ENCODE measurements around the gene AGER.
"Not testable (repeated sequence)": the region's sequence is repeated elsewhere in the genome, so short reads cannot be mapped to it uniquely, and the experiment has no call there.

Gene AGER

DNA sequence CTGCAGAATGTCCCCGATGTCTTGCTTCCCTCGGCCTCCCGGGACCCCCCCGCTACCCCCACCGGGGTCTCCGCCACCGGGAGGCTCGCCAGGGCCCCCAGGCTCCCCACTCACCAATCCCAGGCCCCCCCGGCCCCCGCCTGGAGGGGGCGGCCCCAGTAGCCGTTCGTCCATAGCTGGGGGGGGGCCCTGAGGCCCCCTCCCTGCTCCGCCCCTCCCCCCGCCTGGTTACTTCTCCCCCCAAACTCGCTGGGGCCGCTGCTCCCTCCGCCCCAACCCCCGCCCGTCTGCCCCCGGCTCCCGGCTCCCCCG is 5.6 kb upstream of the AGER start:
- H3K27ac ChIP-seq (ENCODE audit: poor library complexity, severe bottlenecking) = peak overlapping the region; percentile 81

GRCh38 chr6:32189069-32189741 is 5.2 kb upstream of the AGER start:
- Histone ChIP-seq H3K4me1 (ENCODE audit: insufficient read depth, poor library complexity, severe bottlenecking) (peaks cover 9% of the 10 kb centered on the region), H3K27ac (ENCODE audit: poor library complexity, severe bottlenecking) (peak overlapping the region; percentile 81), H3K9me3 (ENCODE audit: severe bottlenecking) (no peaks in the 10 kb centered on the region), H3K27me3 (ENCODE audit: insufficient read depth, poor library complexity, severe bottlenecking) (no peaks in the 10 kb centered on the region), H3K36me3 (ENCODE audit: low read depth) (peaks cover 21% of the 10 kb centered on the region), H3K4me3 (ENCODE audit: severe bottlenecking) (peak overlapping the region; percentile 70)
- no peak for ATAC-seq (ENCODE audit: low read depth)
- no peak for DNase-seq (ENCODE audit: low spot score)
- TF ChIP-seq, protein P1, sequence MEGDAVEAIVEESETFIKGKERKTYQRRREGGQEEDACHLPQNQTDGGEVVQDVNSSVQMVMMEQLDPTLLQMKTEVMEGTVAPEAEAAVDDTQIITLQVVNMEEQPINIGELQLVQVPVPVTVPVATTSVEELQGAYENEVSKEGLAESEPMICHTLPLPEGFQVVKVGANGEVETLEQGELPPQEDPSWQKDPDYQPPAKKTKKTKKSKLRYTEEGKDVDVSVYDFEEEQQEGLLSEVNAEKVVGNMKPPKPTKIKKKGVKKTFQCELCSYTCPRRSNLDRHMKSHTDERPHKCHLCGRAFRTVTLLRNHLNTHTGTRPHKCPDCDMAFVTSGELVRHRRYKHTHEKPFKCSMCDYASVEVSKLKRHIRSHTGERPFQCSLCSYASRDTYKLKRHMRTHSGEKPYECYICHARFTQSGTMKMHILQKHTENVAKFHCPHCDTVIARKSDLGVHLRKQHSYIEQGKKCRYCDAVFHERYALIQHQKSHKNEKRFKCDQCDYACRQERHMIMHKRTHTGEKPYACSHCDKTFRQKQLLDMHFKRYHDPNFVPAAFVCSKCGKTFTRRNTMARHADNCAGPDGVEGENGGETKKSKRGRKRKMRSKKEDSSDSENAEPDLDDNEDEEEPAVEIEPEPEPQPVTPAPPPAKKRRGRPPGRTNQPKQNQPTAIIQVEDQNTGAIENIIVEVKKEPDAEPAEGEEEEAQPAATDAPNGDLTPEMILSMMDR (IDR thresholded peaks at IDR 0.05; ENCODE audit: poor library complexity, severe bottlenecking) = no peak

More for the DNA sequence above, 5.6 kb upstream of the AGER start:
- Histone ChIP-seq H3K4me3 (ENCODE audit: severe bottlenecking) (peak overlapping the region; percentile 70), H3K4me1 (ENCODE audit: insufficient read depth, poor library complexity, severe bottlenecking) (peaks cover 10% of the 10 kb centered on the region), H3K27me3 (ENCODE audit: insufficient read depth, poor library complexity, severe bottlenecking) (no peaks in the 10 kb centered on the region), H3K36me3 (ENCODE audit: low read depth) (peaks cover 18% of the 10 kb centered on the region), H3K9me3 (ENCODE audit: severe bottlenecking) (no peaks in the 10 kb centered on the region)
- ATAC-seq (ENCODE audit: low read depth) = no peak
- TF ChIP-seq, protein P1 (IDR thresholded peaks at IDR 0.05; ENCODE audit: poor library complexity, severe bottlenecking) = no peak
- no peak for DNase-seq (ENCODE audit: low spot score)

- ATAC-seq (ENCODE audit: low read depth) = no peak
- H3K36me3 ChIP-seq (ENCODE audit: low read depth) = peaks cover 28% of the 10 kb centered on the region
- H3K27me3 ChIP-seq (ENCODE audit: insufficient read depth, poor library complexity, severe bottlenecking) = no peaks in the 10 kb centered on the region
- no peak for DNase-seq (ENCODE audit: low spot score)
- peak overlapping the region; percentile 81 for H3K27ac ChIP-seq (ENCODE audit: poor library complexity, severe bottlenecking)
- peaks cover 9% of the 10 kb centered on the region for H3K4me1 ChIP-seq (ENCODE audit: insufficient read depth, poor library complexity, severe bottlenecking)
- TF ChIP-seq, protein P1 (IDR thresholded peaks at IDR 0.05; ENCODE audit: poor library complexity, severe bottlenecking) = no peak
- H3K4me3 ChIP-seq (ENCODE audit: severe bottlenecking) = peak overlapping the region; percentile 70
- H3K9me3 ChIP-seq (ENCODE audit: severe bottlenecking) = no peaks in the 10 kb centered on the region
Measured at GRCh38 chr6:32188381-32189068, 4.5 kb upstream of the AGER start.

DNA sequence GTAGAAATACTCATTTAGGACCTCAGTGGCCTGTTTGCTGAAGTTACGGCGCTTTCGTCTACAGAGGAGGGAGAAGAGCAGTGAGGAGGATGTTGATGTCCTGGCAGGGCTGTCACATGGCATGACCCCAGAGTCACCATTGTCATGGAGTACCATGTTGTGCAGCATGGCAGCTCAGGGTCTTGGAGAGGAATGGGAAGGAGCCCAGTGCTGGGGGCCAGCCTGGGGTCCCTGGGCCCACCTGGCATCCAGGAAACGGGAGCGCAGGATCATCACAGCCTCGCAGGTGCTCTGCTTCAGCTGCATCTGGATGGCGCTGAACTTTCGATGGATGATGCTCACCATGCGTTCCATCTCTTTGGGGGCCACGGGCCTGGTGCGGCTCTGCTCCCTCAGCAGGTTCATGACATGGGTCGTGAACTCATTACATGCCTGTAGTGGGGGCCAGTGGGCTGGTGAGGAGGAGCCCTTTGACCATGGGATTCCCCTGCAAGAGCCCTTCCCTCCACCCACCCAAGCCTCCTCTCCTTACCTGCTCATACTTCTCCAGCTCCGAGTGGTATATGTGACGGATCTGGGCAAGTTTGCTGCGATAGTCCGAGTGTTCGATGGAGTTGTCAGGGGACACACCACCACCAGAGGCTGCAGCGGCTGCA is 3.8 kb upstream of the AGER start:
- not testable (repeated sequence) for ATAC-seq (ENCODE audit: low read depth); H3K4me3 ChIP-seq (ENCODE audit: severe bottlenecking); DNase-seq (ENCODE audit: low spot score); H3K27me3 ChIP-seq (ENCODE audit: insufficient read depth, poor library complexity, severe bottlenecking); H3K4me1 ChIP-seq (ENCODE audit: insufficient read depth, poor library complexity, severe bottlenecking); H3K9me3 ChIP-seq (ENCODE audit: severe bottlenecking)
- H3K27ac ChIP-seq (ENCODE audit: poor library complexity, severe bottlenecking) = peak overlapping the region; percentile 81
- H3K36me3 ChIP-seq (ENCODE audit: low read depth) = peaks cover 34% of the 10 kb centered on the region

GRCh38 chr6:32187009-32187709 is 3.1 kb upstream of the AGER start:
- peaks cover 34% of the 10 kb centered on the region for H3K36me3 ChIP-seq (ENCODE audit: low read depth)
- peaks cover 4% of the 10 kb centered on the region for H3K4me1 ChIP-seq (ENCODE audit: insufficient read depth, poor library complexity, severe bottlenecking)
- no peaks in the 10 kb centered on the region for H3K9me3 ChIP-seq (ENCODE audit: severe bottlenecking)
- ATAC-seq (ENCODE audit: low read depth) (no peak), DNase-seq (ENCODE audit: low spot score) (no peak)
- TF ChIP-seq, protein P1 (IDR thresholded peaks at IDR 0.05; ENCODE audit: poor library complexity, severe bottlenecking) = no peak
- H3K27me3 ChIP-seq (ENCODE audit: insufficient read depth, poor library complexity, severe bottlenecking) = no peaks in the 10 kb centered on the region
- H3K4me3 ChIP-seq (ENCODE audit: severe bottlenecking) = no peak overlapping the region
- H3K27ac ChIP-seq (ENCODE audit: poor library complexity, severe bottlenecking) = peak overlapping the region; percentile 25

DNA sequence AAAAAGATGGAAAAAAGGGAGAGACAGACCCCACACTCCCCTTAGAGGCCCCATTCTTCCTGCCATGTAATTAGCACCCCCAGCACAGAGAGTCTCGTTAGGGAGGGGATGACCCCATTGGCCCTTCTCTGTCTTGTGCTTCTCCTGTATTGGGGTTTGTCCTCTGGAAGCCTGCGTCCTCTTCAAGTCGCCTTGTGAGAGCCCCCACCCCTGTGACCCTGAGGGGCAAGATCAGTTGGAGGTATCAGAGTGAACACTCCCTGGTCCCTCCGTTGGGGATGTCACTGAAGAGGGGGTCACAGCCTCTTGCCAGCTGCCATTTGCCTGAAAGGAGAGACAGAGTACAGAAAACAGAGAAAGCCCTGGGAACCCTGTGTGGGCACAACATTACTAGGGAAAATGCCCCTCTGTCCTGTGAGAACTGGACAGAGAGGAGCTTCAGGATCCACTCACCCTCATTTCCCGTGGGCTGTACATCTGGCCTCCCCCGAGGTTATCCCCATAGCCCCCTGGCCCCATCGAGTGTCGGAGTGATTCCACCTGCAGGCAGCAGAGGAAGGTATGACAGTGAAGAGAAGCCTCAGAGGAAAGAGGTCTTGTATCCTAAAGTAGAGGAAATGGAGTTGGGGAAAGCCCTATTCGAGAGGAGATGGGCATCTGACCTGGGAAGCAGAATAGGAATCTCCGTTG is 2.2 kb upstream of the AGER start:
- not testable (repeated sequence) for ATAC-seq (ENCODE audit: low read depth); H3K9me3 ChIP-seq (ENCODE audit: severe bottlenecking); H3K4me3 ChIP-seq (ENCODE audit: severe bottlenecking); H3K4me1 ChIP-seq (ENCODE audit: insufficient read depth, poor library complexity, severe bottlenecking); DNase-seq (ENCODE audit: low spot score); H3K27me3 ChIP-seq (ENCODE audit: insufficient read depth, poor library complexity, severe bottlenecking)
- peaks cover 35% of the 10 kb centered on the region for H3K36me3 ChIP-seq (ENCODE audit: low read depth)
- peak overlapping the region; percentile 25 for H3K27ac ChIP-seq (ENCODE audit: poor library complexity, severe bottlenecking)

DNA sequence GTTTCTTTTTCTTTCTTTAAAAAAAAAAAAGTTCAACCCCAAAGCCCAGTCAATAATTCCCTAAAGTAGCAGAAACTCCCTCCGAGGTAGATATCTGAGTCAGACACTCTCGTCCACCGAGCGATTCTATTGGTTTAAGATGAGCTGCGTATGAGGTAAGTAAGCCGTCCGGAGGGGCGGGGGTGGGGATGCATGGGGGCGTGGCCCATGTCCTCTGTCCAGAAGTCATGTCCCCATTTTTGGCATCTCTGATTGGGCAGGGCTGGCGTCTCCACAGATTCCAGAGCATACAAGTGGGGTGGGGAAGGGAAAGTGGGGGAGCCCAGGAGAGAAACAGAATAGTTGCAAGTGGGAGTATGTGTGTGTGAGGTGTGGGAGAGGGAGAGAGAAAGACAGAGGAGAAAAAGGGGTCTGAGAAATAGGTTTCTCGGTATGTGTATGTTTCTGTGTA is 1.7 kb upstream of the AGER start:
- H3K4me1 ChIP-seq (ENCODE audit: insufficient read depth, poor library complexity, severe bottlenecking); H3K4me3 ChIP-seq (ENCODE audit: severe bottlenecking); H3K9me3 ChIP-seq (ENCODE audit: severe bottlenecking); H3K27me3 ChIP-seq (ENCODE audit: insufficient read depth, poor library complexity, severe bottlenecking); DNase-seq (ENCODE audit: low spot score): not testable (repeated sequence)
- H3K27ac ChIP-seq (ENCODE audit: poor library complexity, severe bottlenecking) = peak overlapping the region; percentile 25
- ATAC-seq (ENCODE audit: low read depth) = peak; percentile 83
- H3K36me3 ChIP-seq (ENCODE audit: low read depth) = peaks cover 41% of the 10 kb centered on the region
